ENCODE results near the gene MINK1.

DNA sequence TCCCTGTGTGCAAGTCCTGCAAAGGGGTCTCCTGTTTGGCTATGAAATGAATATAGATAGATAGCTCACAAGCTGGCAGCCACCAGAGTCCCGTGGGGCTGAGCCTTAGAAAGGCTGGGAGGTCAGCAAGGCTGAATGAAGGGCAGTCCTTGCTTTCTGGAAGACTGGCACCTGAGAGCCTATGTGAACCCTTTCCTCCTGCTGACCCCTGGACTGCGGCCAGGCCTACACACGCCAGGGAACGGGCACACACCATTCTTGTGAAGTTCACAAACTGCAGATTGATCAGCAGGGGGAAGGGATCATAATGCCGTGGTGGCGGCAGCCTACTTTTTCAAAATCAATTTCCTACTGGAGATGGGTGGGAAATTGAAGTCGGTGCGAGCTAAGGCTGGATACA, 65.2 kb downstream of the MINK1 start:
- TF ChIP-seq BCLAF1 (IDR thresholded peaks at IDR 0.05) (no peak), DPF2 (IDR thresholded peaks at IDR 0.05) (no peak), ZNF24 (IDR thresholded peaks at IDR 0.05) (no peak), MYC (IDR thresholded peaks at IDR 0.05; ENCODE audit: insufficient read depth, insufficient read length, insufficient replicate concordance, low read length, severe bottlenecking) (no peak)
- TF ChIP-seq, protein P1, sequence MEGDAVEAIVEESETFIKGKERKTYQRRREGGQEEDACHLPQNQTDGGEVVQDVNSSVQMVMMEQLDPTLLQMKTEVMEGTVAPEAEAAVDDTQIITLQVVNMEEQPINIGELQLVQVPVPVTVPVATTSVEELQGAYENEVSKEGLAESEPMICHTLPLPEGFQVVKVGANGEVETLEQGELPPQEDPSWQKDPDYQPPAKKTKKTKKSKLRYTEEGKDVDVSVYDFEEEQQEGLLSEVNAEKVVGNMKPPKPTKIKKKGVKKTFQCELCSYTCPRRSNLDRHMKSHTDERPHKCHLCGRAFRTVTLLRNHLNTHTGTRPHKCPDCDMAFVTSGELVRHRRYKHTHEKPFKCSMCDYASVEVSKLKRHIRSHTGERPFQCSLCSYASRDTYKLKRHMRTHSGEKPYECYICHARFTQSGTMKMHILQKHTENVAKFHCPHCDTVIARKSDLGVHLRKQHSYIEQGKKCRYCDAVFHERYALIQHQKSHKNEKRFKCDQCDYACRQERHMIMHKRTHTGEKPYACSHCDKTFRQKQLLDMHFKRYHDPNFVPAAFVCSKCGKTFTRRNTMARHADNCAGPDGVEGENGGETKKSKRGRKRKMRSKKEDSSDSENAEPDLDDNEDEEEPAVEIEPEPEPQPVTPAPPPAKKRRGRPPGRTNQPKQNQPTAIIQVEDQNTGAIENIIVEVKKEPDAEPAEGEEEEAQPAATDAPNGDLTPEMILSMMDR (IDR thresholded peaks at IDR 0.05 in 2 of 3, conservative IDR thresholded peaks at IDR 0.05 in 1 of 3; ENCODE audit: control insufficient read depth in 2 of 3, extremely low read depth in 1 of 3, insufficient read depth in 1 of 3, low read depth in 3 of 3, low read length in 3 of 3) = no peak
